Lung (tissue), 12 donors: Measurements from ENCODE around the gene MBP. TPM values are rescaled to one million over a fixed set of nuclear protein-coding genes. Genes with fewer than 3 reads are reported as not detected.
A peak's percentile ranks its signal among the peaks of the same experiment; 100 is the strongest.

Experiments
- ATAC-seq: fragments of 200-7000 bp; cut with Tn5 transposase; one replicate; pipeline ENCODE4 v1.9.1; 2020; ENCODE audit warnings: moderate number of reproducible peaks; ENCODE audit not compliant: insufficient read depth, low FRiP score
- DNase-seq, 3 donors: peaks; one replicate each; pipeline ENCODE4 v3.0.0-alpha.2; 2013 to 2017
- H3K27ac ChIP-seq, 2 donors: one replicate each; pipeline ENCODE4 v1.5.1; 2013; ENCODE audit warnings: mild to moderate bottlenecking in 2 of 2, moderate library complexity in 2 of 2, control low read depth in 1 of 2, inconsistent platforms in 1 of 2, low read depth in 1 of 2, low read length in 1 of 2
- H3K27me3 ChIP-seq, 3 donors: one replicate each; pipeline ENCODE4 v1.5.1; 2013; ENCODE audit warnings: low read length in 2 of 3; ENCODE audit not compliant: control insufficient read depth in 3 of 3, insufficient read depth in 3 of 3
- H3K36me3 ChIP-seq, 4 donors: one replicate each; pipeline ENCODE4 v1.5.1; 2013; ENCODE audit warnings: low read length in 4 of 4, mild to moderate bottlenecking in 1 of 4, moderate library complexity in 1 of 4; ENCODE audit not compliant: control insufficient read depth in 4 of 4, insufficient read depth in 4 of 4
- H3K4me1 ChIP-seq, 5 donors: one replicate each; pipeline ENCODE4 v1.5.1; 2013; ENCODE audit warnings: low read length in 5 of 5, mild to moderate bottlenecking in 2 of 5, moderate library complexity in 1 of 5; ENCODE audit not compliant: control insufficient read depth in 5 of 5, insufficient read depth in 5 of 5
- H3K4me3 ChIP-seq: one replicate; pipeline ENCODE4 v1.5.1; 2013; ENCODE audit warnings: mild to moderate bottlenecking, control low read depth, moderate library complexity
- H3K9ac ChIP-seq, 2 donors: one replicate each; pipeline ENCODE4 v1.5.1; 2013; ENCODE audit warnings: low read length in 2 of 2, control low read depth in 1 of 2; ENCODE audit not compliant: insufficient read depth in 1 of 2
- H3K9me3 ChIP-seq, 4 donors: one replicate each; pipeline ENCODE4 v1.5.1; 2013; ENCODE audit warnings: low read length in 3 of 4, mild to moderate bottlenecking in 1 of 4, moderate library complexity in 1 of 4; ENCODE audit not compliant: control insufficient read depth in 4 of 4, insufficient read depth in 3 of 4
- CTCF ChIP-seq: IDR thresholded peaks from 2 replicates; pipeline ENCODE4 v1.5.1; 2012; ENCODE audit warnings: mild to moderate bottlenecking; ENCODE audit errors: control extremely low read depth, extremely low read depth
- WGBS, 2 donors: extraction: QIAGEN DNeasy Blood & Tissue Kit; methylation state at CpG; one replicate each; pipeline ENCODE4 v1.1.7; 2013; 5-methylcytosine and 5-hydroxymethylcytosine counted together
- polyA plus RNA-seq, 2 donors: library from polyadenylated mRNA; stranded (reverse); fragments of 200-250 nt; gene quantifications; one replicate each; pipeline ENCODE4 v1.2.1, GENCODE V29; 2013
- total RNA-seq, 2 donors: library from RNA; depleted of rRNA in 1 of 2; stranded (reverse); fragments of >200 nt in 1 of 2; gene quantifications; one replicate each; pipeline ENCODE4 v1.2.1, GENCODE V29; 2014 to 2021
- donor health status: control.
- donor health status: control.
- donor health status: Bipolar disorder and iron deficiency.
- donor health status: healthy.
- donor health status: DM: yes; HTN: yes; CAD: no.

MBP gene
- total and polyA plus RNA-seq, 4 donors, result 15.6 to 64.1 (median 30.9) TPM

DNA sequence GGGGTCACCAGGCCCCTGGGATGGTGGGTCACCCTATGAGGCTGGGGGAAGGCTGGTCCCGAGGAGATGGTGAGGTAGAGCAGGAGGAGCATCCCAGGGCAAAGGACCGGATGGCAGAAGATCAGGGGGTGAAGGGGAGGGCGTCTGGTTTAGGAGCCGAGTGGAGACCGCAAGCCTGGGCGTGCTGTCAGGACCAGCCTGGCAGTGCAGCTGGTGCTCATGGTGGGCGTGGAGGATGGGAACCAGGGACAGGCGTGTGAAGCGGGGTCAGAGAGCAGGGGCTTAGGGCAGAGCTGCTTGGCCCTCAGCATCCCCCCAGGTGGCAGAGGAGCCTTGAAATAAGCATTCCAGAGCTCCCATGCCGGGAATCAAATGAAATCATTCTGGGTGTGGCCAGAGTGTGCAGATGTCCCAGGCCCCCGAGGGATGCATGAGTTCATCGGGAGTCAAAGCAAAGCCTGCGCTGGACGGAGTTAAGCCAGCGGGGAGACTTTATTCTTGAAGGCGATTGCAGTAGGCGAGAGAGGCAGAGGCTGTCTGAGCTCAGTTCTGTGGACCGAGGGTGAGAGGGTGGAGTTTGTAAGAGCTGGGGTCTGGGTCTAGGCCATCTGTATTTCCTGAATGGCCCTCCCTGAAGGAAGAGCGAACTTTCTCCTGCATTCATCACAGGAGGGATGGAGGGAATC, 33.1 kb upstream of the MBP start:
- H3K27me3 ChIP-seq, result peaks cover 0 to 17% (median 5%) of the 10 kb centered on the region in 3 donors
- H3K36me3 ChIP-seq, result no peaks in the 10 kb centered on the region
- H3K9me3 ChIP-seq, result peaks cover 0 to 2% (median 0%) of the 10 kb centered on the region in 4 donors
- H3K9ac ChIP-seq, result no peak overlapping the region
- WGBS, 2 donors, result 81 to 90% methylated on average over 19 of the region's 19 CpGs
- H3K27ac ChIP-seq, result no peak overlapping the region
- no peak for TF ChIP-seq CTCF
- DNase-seq (no peak), ATAC-seq (no peak)
- no peaks in the 10 kb centered on the region for H3K4me1 ChIP-seq
- no peak overlapping the region for H3K4me3 ChIP-seq

GRCh38 chr18:77164763-77165485, 32.3 kb upstream of the MBP start:
- Histone ChIP-seq H3K27ac (no peak overlapping the region), H3K9ac (no peak overlapping the region), H3K36me3 (no peaks in the 10 kb centered on the region), H3K9me3 (peaks cover 0 to 2% (median 0%) of the 10 kb centered on the region in 4 donors), H3K4me3 (no peak overlapping the region), H3K27me3 (peaks cover 0 to 20% (median 5%) of the 10 kb centered on the region in 3 donors), H3K4me1 (no peaks in the 10 kb centered on the region)
- peak in 2 of 3 donors; percentile 6 to 19 for DNase-seq
- TF ChIP-seq CTCF, result no peak
- ATAC-seq, result no peak
- 67 to 75% methylated on average over 20 of the region's 20 CpGs for WGBS, 2 donors

DNA sequence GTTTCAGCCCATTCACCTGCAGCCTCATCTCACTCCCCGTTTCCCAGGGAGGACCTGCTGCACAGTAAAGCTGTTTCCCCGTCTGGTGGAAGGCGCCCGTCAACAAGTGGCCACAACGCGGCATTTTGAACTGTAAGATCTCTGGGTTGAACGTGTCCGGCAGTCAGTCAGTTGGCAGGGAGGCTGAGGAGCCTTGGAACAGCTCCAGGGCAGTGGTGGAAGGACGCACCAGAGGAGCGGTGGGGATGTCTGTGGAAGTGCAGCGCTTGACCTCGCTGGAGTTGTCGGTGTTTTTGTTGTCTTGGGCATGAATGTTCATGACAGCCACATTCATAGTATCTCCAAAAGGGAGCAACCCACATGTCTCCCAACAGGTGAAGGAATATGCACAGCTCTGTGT, 31.4 kb upstream of the MBP start:
- H3K9me3 ChIP-seq, result peaks cover 0 to 2% (median 0%) of the 10 kb centered on the region in 4 donors
- H3K27me3 ChIP-seq, result peaks cover 0 to 20% (median 5%) of the 10 kb centered on the region in 3 donors
- no peaks in the 10 kb centered on the region for H3K36me3 ChIP-seq
- TF ChIP-seq CTCF, result no peak
- ATAC-seq (no peak), DNase-seq (no peak)
- 85 to 86% methylated on average over 13 of the region's 13 CpGs for WGBS, 2 donors
- H3K4me1 ChIP-seq, result no peaks in the 10 kb centered on the region
- H3K4me3 ChIP-seq, result no peak overlapping the region
- H3K27ac ChIP-seq, result no peak overlapping the region
- H3K9ac ChIP-seq, result no peak overlapping the region
